Spinal cord (tissue), 10 donors: ENCODE data around the gene BCAS4. TPM values are rescaled to one million over a fixed set of nuclear protein-coding genes. Genes with fewer than 3 reads are reported as not detected.

Source experiments
- DNase-seq, 6 donors: peaks; one replicate each; pipeline versions ENCODE4 v3.0.0 to v3.0.0-alpha.2; 2013 to 2015; ENCODE audit warnings: low spot score in 6 of 6, low read depth in 4 of 6
- H3K27ac ChIP-seq: one replicate; pipeline ENCODE4 v1.5.1; 2013; ENCODE audit warnings: low read depth, low read length, control low read depth
- H3K27me3 ChIP-seq: one replicate; pipeline ENCODE4 v1.6.1; 2013; ENCODE audit warnings: low read length; ENCODE audit not compliant: control insufficient read depth, insufficient read depth
- H3K36me3 ChIP-seq: one replicate; pipeline ENCODE4 v1.6.1; 2013; ENCODE audit warnings: low read length; ENCODE audit not compliant: control insufficient read depth, insufficient read depth
- H3K4me1 ChIP-seq: one replicate; pipeline ENCODE4 v1.6.1; 2013; ENCODE audit warnings: low read length; ENCODE audit not compliant: control insufficient read depth, insufficient read depth
- H3K4me3 ChIP-seq: one replicate; pipeline ENCODE4 v1.5.1; 2013; ENCODE audit warnings: low read depth, low read length, control low read depth
- H3K9me3 ChIP-seq: one replicate; pipeline ENCODE4 v1.6.1; 2013; ENCODE audit warnings: low read length; ENCODE audit not compliant: control insufficient read depth, insufficient read depth
- WGBS: methylation state at CpG from one replicate; pipeline ENCODE4 v1.1.5; 2013; ENCODE audit warnings: missing lambda C conversion rate; ENCODE audit not compliant: insufficient coverage; 5-methylcytosine and 5-hydroxymethylcytosine counted together
- polyA plus RNA-seq, 2 donors: library from polyadenylated mRNA; unstranded; fragments of 120-200 nt; gene quantifications; one replicate each; pipeline ENCODE4 v1.2.1, GENCODE V29; 2013; ENCODE audit not compliant: insufficient read length in 2 of 2
- small RNA-seq: library from RNA; depleted of rRNA; stranded (forward); fragments of <200 nt; gene quantifications from one replicate; pipeline ENCODE3, GENCODE V24; 2014; ENCODE audit warnings: low replicate concordance
- total RNA-seq, 2 donors: library from RNA; depleted of rRNA in 1 of 2; stranded (reverse); fragments of 120-200 nt in 1 of 2; fragments of >200 nt in 1 of 2; gene quantifications; one replicate each; pipeline versions ENCODE4 v1.2.3 to v1.2.4, GENCODE V29; 2013 to 2014
- donor health status: healthy.

BCAS4 gene
- total and polyA plus RNA-seq, 4 donors = 7.8 to 16.6 (median 14.3) TPM

- H3K27ac ChIP-seq = no peak overlapping the region
- H3K36me3 ChIP-seq = peaks cover 6% of the 10 kb centered on the region
- H3K4me1 ChIP-seq = peaks cover 5% of the 10 kb centered on the region
- no peaks in the 10 kb centered on the region for H3K9me3 ChIP-seq
- DNase-seq = no peak
- no peak overlapping the region for H3K4me3 ChIP-seq
- no CpG with 5 or more reads among the region's 1 CpG for WGBS
- no peaks in the 10 kb centered on the region for H3K27me3 ChIP-seq
These were observed 131.7 kb downstream of the BCAS4 start for GRCh38 chr20:50926530-50926929.

Small RNA genes within 50 kb of the gene (small RNA-seq; reads per million reads assigned to genes)
- gene TMSB4XP6 = not detected

Other genes starting within 250 kb of the BCAS4 start
- gene RIPOR3, start 103.5 kb upstream of the BCAS4 start, total RNA-seq = 1 to 10 TPM; 2.7 to 4.7 TPM
- gene RIPOR3, start 103.5 kb upstream of the BCAS4 start, polyA plus RNA-seq = 1 to 10 TPM; 9.3 TPM
- 10 to 100 TPM in 1 of 2 donors, 1 to 10 TPM in 1; 5.0 to 11.3 TPM for gene PARD6B, start 63.5 kb upstream of the BCAS4 start, total RNA-seq
- 1 to 10 TPM; 4.0 to 5.0 TPM for gene PARD6B, start 63.5 kb upstream of the BCAS4 start, polyA plus RNA-seq
- 10 to 100 TPM; 58.7 to 64.8 TPM for gene ADNP, start 136.4 kb downstream of the BCAS4 start, total RNA-seq
- 10 to 100 TPM; 88.4 to 93.3 TPM for gene ADNP, start 136.4 kb downstream of the BCAS4 start, polyA plus RNA-seq
- 10 to 100 TPM; 35.5 to 50.7 TPM for gene DPM1, start 163.5 kb downstream of the BCAS4 start, total RNA-seq
- 10 to 100 TPM; 40.5 to 45.8 TPM for gene DPM1, start 163.5 kb downstream of the BCAS4 start, polyA plus RNA-seq
- 1 to 10 TPM; 5.1 to 5.5 TPM for gene MOCS3, start 163.8 kb downstream of the BCAS4 start, total RNA-seq
- 1 to 10 TPM; 4.3 to 5.8 TPM for gene MOCS3, start 163.8 kb downstream of the BCAS4 start, polyA plus RNA-seq
- 1 to 10 TPM; 2.6 to 5.2 TPM for gene KCNG1, start 228.0 kb downstream of the BCAS4 start, total RNA-seq
- 10 to 100 TPM; 10.2 to 10.4 TPM for gene KCNG1, start 228.0 kb downstream of the BCAS4 start, polyA plus RNA-seq